ENCODE data around the gene SEMA5A. TPM values are rescaled to one million over a fixed set of nuclear protein-coding genes. Genes with fewer than 3 reads are reported as not detected.

Gene SEMA5A
- total and polyA plus RNA-seq, 2 of the 8 experiments (the other 6 are each of a cell fraction or from before 2014, with no cell fraction given): 5.3 to 8.9 TPM

- Histone ChIP-seq H2BK20ac (ENCODE audit: low read length) (no peak overlapping the region), H3K4me2 (ENCODE audit: insufficient read depth in 1 of 2, low read depth in 2 of 2, low read length in 2 of 2) (no peak overlapping the region), H3K27ac (ENCODE audit: low read depth, low read length) (no peak overlapping the region), H3K9me3 (ENCODE audit: insufficient read depth in 2 of 2, low read depth in 1 of 2, low read length in 1 of 2) (no peaks in the 10 kb centered on the region), H3K4ac (replicated peaks; ENCODE audit: insufficient read length, low read depth, low read length) (no peak overlapping the region), H3K27me3 (replicated peaks in 1 of 4; ENCODE audit: control insufficient read depth in 3 of 4, extremely low read depth in 1 of 4, insufficient read depth in 3 of 4, low read length in 3 of 4) (no peaks in the 10 kb centered on the region), H3K56ac (replicated peaks; ENCODE audit: insufficient read length, low read depth, low read length) (no peak overlapping the region), H3K4me3 (ENCODE audit: extremely low read depth in 1 of 4, insufficient read depth in 2 of 4, low read depth in 3 of 4, low read length in 4 of 4) (no peak overlapping the region), H3K4me1 (replicated peaks in 1 of 4; ENCODE audit: control insufficient read depth in 3 of 4, insufficient read depth in 4 of 4, low read length in 3 of 4) (no peaks in the 10 kb centered on the region), H4K5ac (ENCODE audit: insufficient read length, low read depth, low read length) (no peak overlapping the region), H3K36me3 (ENCODE audit: control insufficient read depth in 2 of 4, insufficient read depth in 4 of 4, low read length in 3 of 4) (no peaks in the 10 kb centered on the region), H4K20me1 (replicated peaks in 1 of 2; ENCODE audit: control insufficient read depth in 1 of 2, insufficient read depth in 2 of 2, low read length in 2 of 2) (no peaks in the 10 kb centered on the region), H3K9ac (replicated peaks in 1 of 4; ENCODE audit: extremely low read depth in 1 of 4, low read depth in 3 of 4, low read length in 3 of 4) (no peak overlapping the region), H3K14ac (ENCODE audit: insufficient read length) (no peak overlapping the region), H2BK12ac (ENCODE audit: low read depth, low read length) (no peak overlapping the region), H2BK120ac (replicated peaks; ENCODE audit: low read depth, low read length) (no peak overlapping the region), H3K79me1 (ENCODE audit: low read depth, low read length) (no peaks in the 10 kb centered on the region), H4K91ac (replicated peaks; ENCODE audit: insufficient read length, low read length) (no peak overlapping the region), H3K23me2 (ENCODE audit: low read depth, low read length) (no peaks in the 10 kb centered on the region), H2BK5ac (ENCODE audit: low read depth, low read length) (no peak overlapping the region), H2BK15ac (ENCODE audit: low read length) (no peak overlapping the region), H3K23ac (ENCODE audit: insufficient read length) (no peak overlapping the region), H4K8ac (ENCODE audit: extremely low read depth, insufficient read depth, low read length) (no peak overlapping the region), H3K18ac (ENCODE audit: extremely low read depth, low read length) (no peak overlapping the region), H2AFZ (ENCODE audit: low read length) (no peak overlapping the region), H3K79me2 (ENCODE audit: control insufficient read depth in 1 of 2, insufficient read depth in 2 of 2, low read length in 2 of 2) (no peaks in the 10 kb centered on the region), H2AK5ac (ENCODE audit: low read depth, low read length) (no peak overlapping the region)
- no peak for FAIRE-seq
- TF ChIP-seq POU5F1 (IDR thresholded peaks at IDR 0.05; ENCODE audit: low read depth, low read length) (no peak), RXRA (IDR thresholded peaks at IDR 0.05; ENCODE audit: insufficient read depth, low read depth, low read length) (no peak), POLR2AphosphoS5 (IDR thresholded peaks at IDR 0.05; ENCODE audit: low read depth, low read length) (no peak)
- 96% methylated on average over 11 of the region's 11 CpGs; no CpG with 5 or more reads in 1 of the 2 experiments for WGBS, 2 experiments (ENCODE audit: extremely low coverage in 1 of 2, insufficient coverage in 1 of 2, insufficient read length in 1 of 2, insufficient replicate concordance in 2 of 2, low coverage in 1 of 2, low lambda C conversion rate in 2 of 2, missing lambda C conversion rate in 1 of 2)
- ChIA-PET POLR2A (ENCODE audit: partially characterized antibody) (no interaction called here), CTCF (ENCODE audit: partially characterized antibody) (no interaction called here)
- DNase-seq (ENCODE audit: low read depth in 1 of 2, low spot score in 2 of 2): no peak
These were observed 362.8 kb downstream of the SEMA5A start for GRCh38 chr5:9182899-9183695.

Measured in H1 (cell line).